ENCODE measurements around the gene DCXR. TPM values are rescaled to one million over a fixed set of nuclear protein-coding genes. Genes with fewer than 3 reads are reported as not detected.
A peak's percentile ranks its signal among the peaks of the same experiment; 100 is the strongest.

Gene DCXR
- 100 to 1,000 TPM; 155 to 258 (median 187) TPM for total RNA-seq
- polyA plus RNA-seq = 100 to 1,000 TPM; 283 to 387 TPM
- long read RNA-seq, donor 1, transcript DCXR-212 (5 exons, 715 nt) = minor isoform, 6 of 118 reads
- long read RNA-seq, donor 1, transcript DCXR-213 (7 exons, 915 nt) = minor isoform, 8 of 118 reads
- long read RNA-seq, donor 1, transcript DCXR-201 (8 exons, 887 nt) = major isoform, 65 of 118 reads
- long read RNA-seq, donor 1, partial matches to known transcripts = 20 of 118 reads
- long read RNA-seq, donor 1, other reads (novel, unspliced or antisense) = 16 of 118 reads
- long read RNA-seq, donor 2, transcript DCXR-213 (7 exons, 915 nt) = minor isoform, 6 of 135 reads
- long read RNA-seq, donor 2, transcript DCXR-201 (8 exons, 887 nt) = major isoform, 82 of 135 reads
- long read RNA-seq, donor 2, transcript DCXR-212 (5 exons, 715 nt) = minor isoform, 5 of 135 reads
- long read RNA-seq, donor 2, partial matches to known transcripts = 20 of 135 reads
- long read RNA-seq, donor 2, other reads (novel, unspliced or antisense) = 19 of 135 reads
- long read RNA-seq, donor 3, transcript DCXR-201 (8 exons, 887 nt) = major isoform, 17 of 48 reads
- long read RNA-seq, donor 3, partial matches to known transcripts = 17 of 48 reads
- long read RNA-seq, donor 3, other reads (novel, unspliced or antisense) = 9 of 48 reads

- Histone ChIP-seq H3K27ac (peak within 1 kb of the TSS; percentile 90 to 97 (median 94)), H3K27me3 (peaks cover 0 to 5% (median 2%) of the 10 kb centered on the region in 7 donors), H3K36me3 (peaks cover 0 to 9% (median 0%) of the 10 kb centered on the region in 9 donors), H3K9me3 (no peaks in the 10 kb centered on the region), H3K4me1 (peaks cover 4 to 24% (median 18%) of the 10 kb centered on the region in 9 donors), H3K4me3 (peak within 1 kb of the TSS; percentile 58 to 82 (median 72))
- ATAC-seq = peak; percentile 95 to 99 (median 98)
- peak; percentile 97 to 98 for DNase-seq
- peak; percentile 68 to 94 (median 86) for TF ChIP-seq CTCF (IDR thresholded peaks at IDR 0.05)
- intact Hi-C loops (cut with DNase I) = loop anchor here in 3 of 10 donors (1.0 to 10.0 kb wide), 3 partner anchors 60 to 288 kb away; partner anchors contain the start of gene FASN (in 3 of the 3)
- WGBS, 2 donors = 0 to 1% methylated on average over 81 to 92 of the region's 92 CpGs
These were observed at the start of gene DCXR for GRCh38 chr17:82037092-82037888. TSS of gene DCXR (minus strand) at chr17:82037697. CDS start at chr17:82037682, 15 bp downstream.

- Histone ChIP-seq H3K36me3 (peaks cover 0 to 100% (median 76%) of the 10 kb centered on the region in 9 donors), H3K4me3 (no peak overlapping the region), H3K27ac (no peak overlapping the region), H3K9me3 (no peaks in the 10 kb centered on the region), H3K27me3 (no peaks in the 10 kb centered on the region), H3K4me1 (no peaks in the 10 kb centered on the region)
- DNase-seq = peak in 1 of 2 donors; percentile 8
- WGBS, 2 donors = 90 to 92% methylated on average over 25 of the region's 25 CpGs
- no peak for ATAC-seq
- intact Hi-C loops (cut with DNase I) = no loop called here
- no peak for TF ChIP-seq CTCF (IDR thresholded peaks at IDR 0.05)
These were observed 48.7 kb upstream of the DCXR start for GRCh38 chr17:82085931-82086764.

GRCh38 chr17:82085031-82085861 lies 47.7 kb upstream of the DCXR start:
- no peak overlapping the region for H3K27ac ChIP-seq
- ATAC-seq (no peak), DNase-seq (peak in 1 of 2 donors; percentile 7)
- TF ChIP-seq CTCF (IDR thresholded peaks at IDR 0.05) = no peak
- H3K9me3 ChIP-seq = no peaks in the 10 kb centered on the region
- H3K4me1 ChIP-seq = no peaks in the 10 kb centered on the region
- H3K36me3 ChIP-seq = peaks cover 0 to 100% (median 82%) of the 10 kb centered on the region in 9 donors
- intact Hi-C loops (cut with DNase I) = no loop called here
- no peak overlapping the region for H3K4me3 ChIP-seq
- no peaks in the 10 kb centered on the region for H3K27me3 ChIP-seq
- WGBS, 2 donors = 91 to 92% methylated on average over 40 to 49 of the region's 49 CpGs
